Measurements from ENCODE around the gene ABCC3.

GRCh38 chr17:50668838-50669581, 34.3 kb downstream of the ABCC3 start:
- TF ChIP-seq CTCF (IDR thresholded peaks at IDR 0.05) (no peak), POLR2A (IDR thresholded peaks at IDR 0.05) (no peak), EP300 (IDR thresholded peaks at IDR 0.05) (no peak)
